A549 treated with GW870086 at 1 μM for 4 hours (cell line): Measurements from ENCODE around the gene METTL25. TPM values are rescaled to one million over a fixed set of nuclear protein-coding genes. Genes with fewer than 3 reads are reported as not detected.

Source experiments
- total RNA-seq: library from RNA; stranded (reverse); fragments of 200-300 nt; extraction: Qiagen RNA extraction; gene quantifications from 5 replicates; pipeline ENCODE4 v1.2.3, GENCODE V29; 2022; ENCODE audit warnings: low read depth

Gene METTL25
- 2.0 to 3.4 TPM (median 2.6 TPM) in 5 replicates for total RNA-seq

GRCh38 chr12:82358200-82359114, at the start of gene METTL25, which contains the start of gene CCDC59:
METTL25 (plus strand) TSS chr12:82358529; CDS start chr12:82358566, 37 bp downstream.
CCDC59 (minus strand) TSS chr12:82358387; CDS start chr12:82358376, 11 bp downstream.

Other genes with a start within 250 kb of the METTL25 start
- 51.3 to 65.8 TPM (median 52.7 TPM) in 5 replicates for gene CCDC59, start 142 bp upstream of the METTL25 start, total RNA-seq